PFSK-1 (cell line): ENCODE measurements around the gene FBXL19.

Experiments
- POLR2AphosphoS5 ChIP-seq: IDR thresholded peaks from 2 replicates; pipeline ENCODE4 v1.6.1; 2012; ENCODE audit warnings: low read depth, mild to moderate bottlenecking, control low read depth, low read length, moderate library complexity
- SIN3A ChIP-seq: IDR thresholded peaks from 2 replicates; pipeline ENCODE4 v1.6.1; 2012; ENCODE audit warnings: mild to moderate bottlenecking, low read length, moderate library complexity, borderline replicate concordance; ENCODE audit not compliant: insufficient read depth
- TAF1 ChIP-seq: IDR thresholded peaks from 2 replicates; pipeline ENCODE4 v1.6.1; 2012; ENCODE audit warnings: low read length, control low read depth, borderline replicate concordance; ENCODE audit not compliant: insufficient read depth
- TF ChIP-seq, protein P1 (sequence below), 2 experiments: IDR thresholded peaks; 2 replicates each; pipeline versions ENCODE4 v1.6.1 to v1.8.0; 2011 to 2012; ENCODE audit warnings: low read depth in 2 of 2, low read length in 2 of 2, control low read depth in 1 of 2, inconsistent platforms in 1 of 2, mild to moderate bottlenecking in 1 of 2, moderate library complexity in 1 of 2; ENCODE audit not compliant: insufficient read depth in 1 of 2

DNA sequence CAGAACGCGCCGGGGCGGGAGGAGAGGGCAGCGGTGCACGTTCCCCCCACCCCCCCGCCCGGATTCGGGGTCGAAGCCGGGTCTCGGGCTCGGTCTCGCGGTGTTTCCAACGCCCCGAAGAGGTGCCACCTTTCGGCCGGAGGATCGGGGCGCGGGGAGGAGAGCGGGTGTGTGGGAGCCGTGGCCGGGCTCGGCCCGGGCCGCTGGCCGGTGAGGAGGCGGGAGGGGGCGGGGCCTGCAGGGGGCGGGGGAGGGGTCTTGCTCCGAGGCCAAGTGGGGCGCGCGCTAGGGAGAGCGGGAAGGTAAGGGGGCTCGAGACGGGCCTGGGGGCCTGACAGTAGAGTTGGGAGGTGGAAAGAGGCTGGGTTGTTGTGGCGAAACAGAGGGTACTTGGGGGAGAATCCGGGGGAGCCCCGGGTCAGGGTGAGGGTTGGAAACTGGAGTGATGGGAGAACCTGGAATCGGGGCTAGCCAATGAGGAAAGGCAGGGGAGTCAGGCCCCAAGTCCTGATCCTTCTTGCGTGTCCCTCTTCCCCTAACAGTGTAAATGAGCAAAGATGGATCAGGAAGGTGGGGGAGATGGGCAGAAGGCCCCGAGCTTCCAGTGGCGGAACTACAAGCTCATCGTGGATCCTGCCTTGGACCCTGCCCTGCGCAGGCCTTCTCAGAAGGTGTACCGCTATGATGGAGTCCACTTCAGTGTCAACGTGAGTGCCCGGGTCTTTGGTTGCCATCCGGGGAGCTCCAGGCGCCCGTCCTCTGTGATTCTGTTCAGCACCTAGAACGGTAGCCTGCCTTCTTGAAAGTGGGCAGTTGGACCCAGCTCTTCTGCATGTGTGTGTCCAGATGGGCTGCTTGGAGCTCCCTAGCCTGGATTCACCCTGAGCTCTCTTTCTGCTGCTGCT, 35.1 kb downstream of the FBXL19 start:
- TF ChIP-seq, protein P1, sequence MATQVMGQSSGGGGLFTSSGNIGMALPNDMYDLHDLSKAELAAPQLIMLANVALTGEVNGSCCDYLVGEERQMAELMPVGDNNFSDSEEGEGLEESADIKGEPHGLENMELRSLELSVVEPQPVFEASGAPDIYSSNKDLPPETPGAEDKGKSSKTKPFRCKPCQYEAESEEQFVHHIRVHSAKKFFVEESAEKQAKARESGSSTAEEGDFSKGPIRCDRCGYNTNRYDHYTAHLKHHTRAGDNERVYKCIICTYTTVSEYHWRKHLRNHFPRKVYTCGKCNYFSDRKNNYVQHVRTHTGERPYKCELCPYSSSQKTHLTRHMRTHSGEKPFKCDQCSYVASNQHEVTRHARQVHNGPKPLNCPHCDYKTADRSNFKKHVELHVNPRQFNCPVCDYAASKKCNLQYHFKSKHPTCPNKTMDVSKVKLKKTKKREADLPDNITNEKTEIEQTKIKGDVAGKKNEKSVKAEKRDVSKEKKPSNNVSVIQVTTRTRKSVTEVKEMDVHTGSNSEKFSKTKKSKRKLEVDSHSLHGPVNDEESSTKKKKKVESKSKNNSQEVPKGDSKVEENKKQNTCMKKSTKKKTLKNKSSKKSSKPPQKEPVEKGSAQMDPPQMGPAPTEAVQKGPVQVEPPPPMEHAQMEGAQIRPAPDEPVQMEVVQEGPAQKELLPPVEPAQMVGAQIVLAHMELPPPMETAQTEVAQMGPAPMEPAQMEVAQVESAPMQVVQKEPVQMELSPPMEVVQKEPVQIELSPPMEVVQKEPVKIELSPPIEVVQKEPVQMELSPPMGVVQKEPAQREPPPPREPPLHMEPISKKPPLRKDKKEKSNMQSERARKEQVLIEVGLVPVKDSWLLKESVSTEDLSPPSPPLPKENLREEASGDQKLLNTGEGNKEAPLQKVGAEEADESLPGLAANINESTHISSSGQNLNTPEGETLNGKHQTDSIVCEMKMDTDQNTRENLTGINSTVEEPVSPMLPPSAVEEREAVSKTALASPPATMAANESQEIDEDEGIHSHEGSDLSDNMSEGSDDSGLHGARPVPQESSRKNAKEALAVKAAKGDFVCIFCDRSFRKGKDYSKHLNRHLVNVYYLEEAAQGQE (IDR thresholded peaks at IDR 0.05; ENCODE audit: insufficient read depth in 1 of 2, low read depth in 2 of 2, low read length in 2 of 2): no peak
- TF ChIP-seq TAF1: no peak
- no peak for TF ChIP-seq POLR2AphosphoS5
- TF ChIP-seq SIN3A: no peak
